Ovary (tissue), 9 donors: ENCODE data around the gene CAMTA2. TPM values are rescaled to one million over a fixed set of nuclear protein-coding genes. Genes with fewer than 3 reads are reported as not detected.

ENCODE experiments used
- DNase-seq, 5 donors: peaks; one replicate each; pipeline ENCODE4 v3.0.0-alpha.2; 2019 to 2020
- H3K27ac ChIP-seq, 2 donors: fragments of 200-600 bp; one replicate each; pipeline versions ENCODE4 v1.5.1 to v1.8.0; 2019 to 2022
- H3K27me3 ChIP-seq: fragments of 200-600 bp; one replicate; pipeline ENCODE4 v1.8.0; 2022
- H3K36me3 ChIP-seq: fragments of 200-600 bp; sonication (generic); one replicate; pipeline ENCODE4 v1.5.1; 2019
- H3K4me1 ChIP-seq: one replicate; pipeline ENCODE4 v1.8.1; 2013; ENCODE audit warnings: mild to moderate bottlenecking, moderate library complexity; ENCODE audit not compliant: insufficient read depth
- H3K4me3 ChIP-seq: fragments of 200-600 bp; sonication (generic); one replicate; pipeline ENCODE4 v1.5.1; 2017
- H3K9me3 ChIP-seq, 2 donors: fragments of 200-600 bp in 1 of 2; sonication (generic) in 1 of 2; one replicate each; pipeline versions ENCODE4 v1.5.1 to v1.8.1; 2013 to 2019; ENCODE audit warnings: mild to moderate bottlenecking in 1 of 2, moderate library complexity in 1 of 2
- CTCF ChIP-seq, 3 donors: fragments of 450-650 bp in 2 of 3; fragments of 200-600 bp in 1 of 3; IDR thresholded peaks; one replicate each; pipeline versions ENCODE4 v1.5.1 to v1.8.0; 2016 to 2022; ENCODE audit warnings: antibody characterized with exemption in 3 of 3, mild to moderate bottlenecking in 1 of 3
- EP300 ChIP-seq: sonication (generic); formaldehyde crosslinking; IDR thresholded peaks from one replicate; pipeline ENCODE4 v1.6.1; 2017; ENCODE audit warnings: antibody characterized with exemption
- POLR2A ChIP-seq: fragments of 450-650 bp; IDR thresholded peaks from one replicate; pipeline ENCODE4 v1.6.1; 2017; ENCODE audit warnings: antibody characterized with exemption, mild to moderate bottlenecking, moderate library complexity
- WGBS, 3 donors: extraction: QIAGEN DNeasy Blood & Tissue Kit in 1 of 3; methylation state at CpG; one replicate each; pipeline versions ENCODE4 v1.1.5 to v1.1.7; 2013 to 2017; 5-methylcytosine and 5-hydroxymethylcytosine counted together
- intact Hi-C, 4 donors: fragments of 100-400 bp; cut with DNase I; formaldehyde crosslinking; loops; one replicate each; pipeline versions ENCODE4 v1.11.0 to v1.15.1; 2022 to 2023
- polyA plus RNA-seq, 2 donors: library from polyadenylated mRNA; stranded (reverse); fragments of 200-250 nt in 1 of 2; fragments of 350-450 nt in 1 of 2; fragmentation: Illumina TruSeq in 1 of 2; extraction: RNeasy Lipid Tissue Mini Kit (QIAGEN cat#74804) in 1 of 2; gene quantifications; one replicate each; pipeline ENCODE4 v1.2.3, GENCODE V29; 2013 to 2014
- total RNA-seq, 7 donors: library from RNA; depleted of rRNA in 2 of 7; stranded (reverse); fragments of >200 nt in 2 of 7; fragmentation: NEBNext Ultra II Directional in 3 of 7; extraction: Animal tissue kit (Norgen Biotek cat#: 25700) in 3 of 7; gene quantifications; one replicate each; pipeline versions ENCODE4 v1.1.0 to v1.2.4, GENCODE V29; 2016 to 2023
- donor health status: DM: no; HTN: no; CAD: no; lungs with moderate emphysema.
- donor health status: DM: no; HTN: no; CAD: no.
- donor health status: Bipolar disorder and iron deficiency.
- donor health status: DM: yes; HTN: yes; CAD: no.
- donor health status: DM: no; HTN: no; CAD: no.
- donor health status: DM: yes; HTN: yes; CAD: no.

The CAMTA2 gene
- total and polyA plus RNA-seq, 9 donors = 10.2 to 71.2 (median 33.0) TPM

DNA sequence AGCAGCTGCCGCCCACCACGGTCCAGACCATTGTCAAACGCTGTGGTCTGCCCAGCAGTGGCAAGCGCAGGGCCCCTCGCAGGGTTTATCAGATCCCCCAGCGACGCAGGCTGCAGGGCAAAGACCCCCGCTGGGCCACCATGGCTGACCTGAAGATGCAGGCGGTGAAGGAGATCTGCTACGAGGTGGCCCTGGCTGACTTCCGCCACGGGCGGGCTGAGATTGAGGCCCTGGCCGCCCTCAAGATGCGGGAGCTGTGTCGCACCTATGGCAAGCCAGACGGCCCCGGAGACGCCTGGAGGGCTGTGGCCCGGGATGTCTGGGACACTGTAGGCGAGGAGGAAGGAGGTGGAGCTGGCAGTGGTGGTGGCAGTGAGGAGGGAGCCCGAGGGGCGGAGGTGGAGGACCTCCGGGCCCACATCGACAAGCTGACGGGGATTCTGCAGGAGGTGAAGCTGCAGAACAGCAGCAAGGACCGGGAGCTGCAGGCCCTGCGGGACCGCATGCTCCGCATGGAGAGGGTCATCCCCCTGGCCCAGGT lies 34.8 kb upstream of the CAMTA2 start:
- no peak overlapping the region for H3K4me3 ChIP-seq
- H3K27ac ChIP-seq = no peak overlapping the region
- H3K27me3 ChIP-seq = no peaks in the 10 kb centered on the region
- TF ChIP-seq CTCF (IDR thresholded peaks at IDR 0.05) (no peak), POLR2A (no peak), EP300 (no peak)
- no peaks in the 10 kb centered on the region for H3K4me1 ChIP-seq
- no peak for DNase-seq
- 92 to 94% (median 93%) methylated on average over 29 to 30 of the region's 30 CpGs for WGBS, 3 donors
- no peaks in the 10 kb centered on the region for H3K36me3 ChIP-seq
- intact Hi-C loops = no loop called here
- no peaks in the 10 kb centered on the region for H3K9me3 ChIP-seq

DNA sequence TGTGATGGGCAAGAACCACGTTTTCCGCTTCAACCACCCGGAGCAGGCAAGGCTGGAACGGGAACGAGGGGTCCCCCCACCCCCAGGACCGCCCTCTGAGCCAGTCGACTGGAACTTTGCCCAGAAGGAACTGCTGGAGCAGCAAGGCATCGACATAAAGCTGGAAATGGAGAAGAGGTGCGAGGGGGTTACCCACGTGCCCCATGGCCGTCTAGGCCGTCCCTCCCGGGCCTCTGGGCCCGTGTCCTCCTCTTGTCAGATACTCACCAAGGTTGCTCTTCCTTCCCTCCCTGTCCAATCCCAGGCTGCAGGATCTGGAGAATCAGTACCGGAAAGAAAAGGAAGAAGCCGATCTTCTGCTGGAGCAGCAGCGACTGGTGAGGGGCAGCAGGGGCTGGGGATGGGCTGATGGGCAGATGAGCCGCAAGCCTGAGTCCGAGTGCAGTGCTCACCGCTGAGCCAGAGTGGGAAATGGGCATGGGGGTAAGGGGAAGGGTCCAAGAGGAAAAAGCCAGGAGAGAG lies 33.1 kb upstream of the CAMTA2 start:
- Histone ChIP-seq H3K27me3 (no peaks in the 10 kb centered on the region), H3K9me3 (no peaks in the 10 kb centered on the region), H3K27ac (no peak overlapping the region), H3K4me1 (no peaks in the 10 kb centered on the region), H3K4me3 (no peak overlapping the region), H3K36me3 (no peaks in the 10 kb centered on the region)
- TF ChIP-seq EP300 = no peak
- no peak for TF ChIP-seq CTCF (IDR thresholded peaks at IDR 0.05)
- TF ChIP-seq POLR2A = no peak
- intact Hi-C loops = no loop called here
- DNase-seq = no peak
- 76 to 83% (median 78%) methylated on average over 20 of the region's 20 CpGs for WGBS, 3 donors

GRCh38 chr17:5019475-5019956 lies 32.0 kb upstream of the CAMTA2 start:
- Histone ChIP-seq H3K36me3 (no peaks in the 10 kb centered on the region), H3K4me1 (no peaks in the 10 kb centered on the region), H3K4me3 (no peak overlapping the region), H3K27ac (no peak overlapping the region), H3K27me3 (no peaks in the 10 kb centered on the region), H3K9me3 (no peaks in the 10 kb centered on the region)
- DNase-seq = no peak
- intact Hi-C loops = loop anchor here in 1 of 4 donors (10.0 kb wide), 1 partner anchor 45 kb away; no protein-coding TSS in a partner anchor
- TF ChIP-seq CTCF (IDR thresholded peaks at IDR 0.05) (no peak), EP300 (no peak), POLR2A (no peak)
- WGBS, 3 donors = 24 to 43% (median 39%) methylated on average over 1 of the region's 1 CpG

DNA sequence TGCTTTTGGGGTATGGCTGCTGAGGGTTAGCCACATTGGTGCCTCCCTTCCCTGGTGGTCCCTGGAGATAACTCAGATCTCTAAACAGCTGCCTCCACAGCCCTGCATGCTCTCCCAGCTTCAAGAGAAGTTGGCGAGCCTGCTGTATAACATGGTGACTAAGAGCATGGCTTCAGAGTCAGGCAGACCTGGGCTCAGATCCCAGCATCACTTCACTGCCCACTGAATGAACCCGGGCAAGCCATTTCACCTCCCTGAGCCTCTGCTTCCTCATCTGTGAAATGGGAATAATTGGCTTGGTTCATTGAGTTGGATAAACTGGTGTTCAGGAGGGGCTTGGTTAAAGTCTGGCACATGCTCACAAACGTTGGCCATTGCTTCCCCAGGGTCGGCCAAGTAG lies 26.9 kb upstream of the CAMTA2 start:
- no peak for TF ChIP-seq EP300
- TF ChIP-seq CTCF (IDR thresholded peaks at IDR 0.05) = no peak
- TF ChIP-seq POLR2A = no peak
- H3K27ac ChIP-seq = no peak overlapping the region
- intact Hi-C loops = loop anchor here in 1 of 4 donors (10.0 kb wide), 1 partner anchor 50 kb away; no protein-coding TSS in a partner anchor
- H3K4me1 ChIP-seq = no peaks in the 10 kb centered on the region
- H3K9me3 ChIP-seq = no peaks in the 10 kb centered on the region
- H3K27me3 ChIP-seq = no peaks in the 10 kb centered on the region
- no peak for DNase-seq
- WGBS, 3 donors = 65 to 76% (median 71%) methylated on average over 4 of the region's 4 CpGs
- H3K4me3 ChIP-seq = no peak overlapping the region
- no peaks in the 10 kb centered on the region for H3K36me3 ChIP-seq
